ENCODE data around the gene SND1.
"Not testable (repeated sequence)": the region's sequence is repeated elsewhere in the genome, so short reads cannot be mapped to it uniquely, and the experiment has no call there.

Gene SND1

GRCh38 chr7:127949769-127950222 lies 297.8 kb downstream of the SND1 start:
- Histone ChIP-seq H3K4me1 (ENCODE audit: control insufficient read depth, insufficient read depth, low read length) (peaks cover 21% of the 10 kb centered on the region), H3K4me2 (ENCODE audit: low read length) (no peak overlapping the region), H3K4me3 (ENCODE audit: low read length) (no peak overlapping the region), H3K9me3 (replicated peaks; ENCODE audit: low read length) (no peaks in the 10 kb centered on the region), H3K9ac (ENCODE audit: low read depth, low read length) (no peak overlapping the region), H3K27me3 (ENCODE audit: control insufficient read depth, insufficient read depth, low read length) (no peaks in the 10 kb centered on the region), H3K36me3 (ENCODE audit: insufficient read depth, low read length) (peaks cover 8% of the 10 kb centered on the region)

GRCh38 chr7:127950233-127950935 lies 298.4 kb downstream of the SND1 start:
- H3K27me3 ChIP-seq (ENCODE audit: control insufficient read depth, insufficient read depth, low read length): no peaks in the 10 kb centered on the region
- H3K4me2 ChIP-seq (ENCODE audit: low read length): no peak overlapping the region
- peaks cover 21% of the 10 kb centered on the region for H3K4me1 ChIP-seq (ENCODE audit: control insufficient read depth, insufficient read depth, low read length)

GRCh38 chr7:127953423-127954356 lies 301.7 kb downstream of the SND1 start:
- H3K9me3 ChIP-seq (replicated peaks; ENCODE audit: low read length): no peaks in the 10 kb centered on the region
- H3K4me3 ChIP-seq (ENCODE audit: low read length): no peak overlapping the region
- H3K36me3 ChIP-seq (ENCODE audit: insufficient read depth, low read length): peaks cover 8% of the 10 kb centered on the region
- no peaks in the 10 kb centered on the region for H3K4me1 ChIP-seq (ENCODE audit: control insufficient read depth, insufficient read depth, low read length)
- H3K9ac ChIP-seq (ENCODE audit: low read depth, low read length): no peak overlapping the region
- no peaks in the 10 kb centered on the region for H3K27me3 ChIP-seq (ENCODE audit: control insufficient read depth, insufficient read depth, low read length)
- no peak overlapping the region for H3K4me2 ChIP-seq (ENCODE audit: low read length)

More at GRCh38 chr7:127950233-127950935, 298.4 kb downstream of the SND1 start:
- Histone ChIP-seq H3K9me3 (replicated peaks; ENCODE audit: low read length) (no peaks in the 10 kb centered on the region), H3K4me3 (ENCODE audit: low read length) (no peak overlapping the region), H3K36me3 (ENCODE audit: insufficient read depth, low read length) (peaks cover 11% of the 10 kb centered on the region), H3K9ac (ENCODE audit: low read depth, low read length) (no peak overlapping the region)

- Histone ChIP-seq H3K4me2 (ENCODE audit: low read length) (no peak overlapping the region), H3K9ac (ENCODE audit: low read depth, low read length) (no peak overlapping the region), H3K4me1 (ENCODE audit: control insufficient read depth, insufficient read depth, low read length) (no peaks in the 10 kb centered on the region), H3K36me3 (ENCODE audit: insufficient read depth, low read length) (peaks cover 8% of the 10 kb centered on the region), H3K9me3 (replicated peaks; ENCODE audit: low read length) (no peaks in the 10 kb centered on the region), H3K27me3 (ENCODE audit: control insufficient read depth, insufficient read depth, low read length) (no peaks in the 10 kb centered on the region), H3K4me3 (ENCODE audit: low read length) (no peak overlapping the region)
Observed at GRCh38 chr7:127954357-127954748, 302.4 kb downstream of the SND1 start.

- Histone ChIP-seq H3K4me1 (ENCODE audit: control insufficient read depth, insufficient read depth, low read length) (no peaks in the 10 kb centered on the region), H3K4me2 (ENCODE audit: low read length) (no peak overlapping the region), H3K9ac (ENCODE audit: low read depth, low read length) (no peak overlapping the region), H3K36me3 (ENCODE audit: insufficient read depth, low read length) (peaks cover 12% of the 10 kb centered on the region), H3K9me3 (replicated peaks; ENCODE audit: low read length) (no peaks in the 10 kb centered on the region), H3K27me3 (ENCODE audit: control insufficient read depth, insufficient read depth, low read length) (no peaks in the 10 kb centered on the region), H3K4me3 (ENCODE audit: low read length) (no peak overlapping the region)
Observed at GRCh38 chr7:127955051-127955531, 303.1 kb downstream of the SND1 start.

GRCh38 chr7:127957886-127958285 lies 305.9 kb downstream of the SND1 start:
- no peak overlapping the region for H3K4me3 ChIP-seq (ENCODE audit: low read length)
- H3K36me3 ChIP-seq (ENCODE audit: insufficient read depth, low read length): peaks cover 13% of the 10 kb centered on the region
- no peaks in the 10 kb centered on the region for H3K27me3 ChIP-seq (ENCODE audit: control insufficient read depth, insufficient read depth, low read length)
- H3K4me2 ChIP-seq (ENCODE audit: low read length): no peak overlapping the region
- H3K9me3 ChIP-seq (replicated peaks; ENCODE audit: low read length): no peaks in the 10 kb centered on the region
- H3K4me1 ChIP-seq (ENCODE audit: control insufficient read depth, insufficient read depth, low read length): no peaks in the 10 kb centered on the region
- no peak overlapping the region for H3K9ac ChIP-seq (ENCODE audit: low read depth, low read length)

GRCh38 chr7:127959770-127960169 lies 307.8 kb downstream of the SND1 start:
- Histone ChIP-seq H3K9ac (ENCODE audit: low read depth, low read length) (no peak overlapping the region), H3K9me3 (replicated peaks; ENCODE audit: low read length) (no peaks in the 10 kb centered on the region), H3K4me3 (ENCODE audit: low read length) (no peak overlapping the region), H3K4me2 (ENCODE audit: low read length) (no peak overlapping the region), H3K36me3 (ENCODE audit: insufficient read depth, low read length) (peaks cover 12% of the 10 kb centered on the region), H3K4me1 (ENCODE audit: control insufficient read depth, insufficient read depth, low read length) (no peaks in the 10 kb centered on the region), H3K27me3 (ENCODE audit: control insufficient read depth, insufficient read depth, low read length) (no peaks in the 10 kb centered on the region)

GRCh38 chr7:127961786-127962453 lies 309.9 kb downstream of the SND1 start:
- H3K36me3 ChIP-seq (ENCODE audit: insufficient read depth, low read length): peaks cover 9% of the 10 kb centered on the region
- H3K9me3 ChIP-seq (replicated peaks; ENCODE audit: low read length): no peaks in the 10 kb centered on the region
- no peak overlapping the region for H3K4me2 ChIP-seq (ENCODE audit: low read length)
- H3K9ac ChIP-seq (ENCODE audit: low read depth, low read length): no peak overlapping the region
- H3K4me3 ChIP-seq (ENCODE audit: low read length): no peak overlapping the region
- H3K4me1 ChIP-seq (ENCODE audit: control insufficient read depth, insufficient read depth, low read length): peaks cover 2% of the 10 kb centered on the region
- no peaks in the 10 kb centered on the region for H3K27me3 ChIP-seq (ENCODE audit: control insufficient read depth, insufficient read depth, low read length)

GRCh38 chr7:127962589-127963361 lies 310.8 kb downstream of the SND1 start:
- H3K4me3 ChIP-seq (ENCODE audit: low read length): no peak overlapping the region
- H3K9ac ChIP-seq (ENCODE audit: low read depth, low read length): no peak overlapping the region
- H3K4me2 ChIP-seq (ENCODE audit: low read length): no peak overlapping the region
- H3K36me3 ChIP-seq (ENCODE audit: insufficient read depth, low read length): peaks cover 9% of the 10 kb centered on the region
- peaks cover 6% of the 10 kb centered on the region for H3K4me1 ChIP-seq (ENCODE audit: control insufficient read depth, insufficient read depth, low read length)
- H3K27me3 ChIP-seq (ENCODE audit: control insufficient read depth, insufficient read depth, low read length): no peaks in the 10 kb centered on the region
- no peaks in the 10 kb centered on the region for H3K9me3 ChIP-seq (replicated peaks; ENCODE audit: low read length)

- H3K27me3 ChIP-seq (ENCODE audit: control insufficient read depth, insufficient read depth, low read length): not testable (repeated sequence)
- H3K4me1 ChIP-seq (ENCODE audit: control insufficient read depth, insufficient read depth, low read length): peaks cover 12% of the 10 kb centered on the region
Observed at GRCh38 chr7:127963850-127964249, 311.9 kb downstream of the SND1 start.

More at GRCh38 chr7:127963850-127964249, 311.9 kb downstream of the SND1 start:
- H3K4me3 ChIP-seq (ENCODE audit: low read length); H3K4me2 ChIP-seq (ENCODE audit: low read length); H3K9ac ChIP-seq (ENCODE audit: low read depth, low read length); H3K9me3 ChIP-seq (replicated peaks; ENCODE audit: low read length); H3K36me3 ChIP-seq (ENCODE audit: insufficient read depth, low read length): not testable (repeated sequence)
